GM21390 (cell line): ENCODE data around the gene FN1.
"Not testable (repeated sequence)": the region's sequence is repeated elsewhere in the genome, so short reads cannot be mapped to it uniquely, and the experiment has no call there.

Experiments
- ATAC-seq: cut with Tn5 transposase; IDR thresholded peaks from one replicate; pipeline ENCODE4 v1.9.1; 2021; ENCODE audit not compliant: unreplicated experiment

The FN1 gene

DNA sequence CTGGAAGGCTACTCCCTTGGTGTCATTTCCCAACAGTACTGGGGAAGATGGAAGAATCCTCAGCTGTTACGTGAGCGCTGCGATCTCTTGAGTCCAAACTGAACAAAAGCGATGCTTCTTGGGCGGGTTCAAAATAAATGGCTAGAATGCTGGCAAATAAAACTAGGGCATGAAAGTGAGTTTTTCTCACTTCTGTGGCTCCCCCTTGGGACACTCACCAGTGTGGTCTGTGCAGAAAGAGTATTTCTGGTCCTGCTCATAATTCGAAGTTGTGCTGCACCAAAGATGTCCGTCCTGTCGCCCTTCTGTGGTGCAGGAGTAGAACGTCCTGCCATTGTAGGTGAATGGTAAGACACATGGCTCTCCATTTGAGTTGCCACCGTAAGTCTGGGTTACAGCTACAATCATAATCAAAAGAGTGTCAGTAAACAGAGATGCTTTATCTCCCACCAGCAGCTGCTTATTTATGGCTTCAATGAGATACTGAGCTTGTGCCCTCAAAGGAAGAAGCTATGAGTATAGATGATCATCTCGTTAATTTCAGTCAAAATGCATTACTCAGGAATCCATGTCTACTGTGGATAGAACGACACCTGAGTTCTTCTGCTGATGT, 11.8 kb downstream of the FN1 start:
- no peak for ATAC-seq

- ATAC-seq = no peak
Observed at GRCh38 chr2:215423234-215423633, 12.6 kb downstream of the FN1 start.

DNA sequence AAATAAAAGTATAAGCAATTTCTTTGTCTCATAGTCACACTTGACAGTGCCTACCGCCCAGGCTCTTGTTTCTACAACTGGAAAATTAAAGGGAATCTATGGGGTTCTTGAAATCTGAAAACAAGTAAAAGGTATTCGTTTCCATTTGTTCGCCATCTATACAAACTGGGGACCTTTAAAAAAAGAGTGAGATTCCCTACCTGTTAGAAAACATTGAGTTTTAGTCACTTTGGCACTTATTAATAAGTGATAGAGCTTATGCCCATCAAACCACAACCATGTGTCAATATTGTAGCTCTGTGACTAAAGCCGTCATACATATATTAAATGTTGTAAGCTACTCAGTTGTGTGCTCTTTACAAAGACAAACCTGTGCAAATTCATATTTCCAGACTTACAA, 13.2 kb downstream of the FN1 start:
- no peak for ATAC-seq

- no peak for ATAC-seq
Observed at GRCh38 chr2:215421859-215422461, 13.9 kb downstream of the FN1 start.

DNA sequence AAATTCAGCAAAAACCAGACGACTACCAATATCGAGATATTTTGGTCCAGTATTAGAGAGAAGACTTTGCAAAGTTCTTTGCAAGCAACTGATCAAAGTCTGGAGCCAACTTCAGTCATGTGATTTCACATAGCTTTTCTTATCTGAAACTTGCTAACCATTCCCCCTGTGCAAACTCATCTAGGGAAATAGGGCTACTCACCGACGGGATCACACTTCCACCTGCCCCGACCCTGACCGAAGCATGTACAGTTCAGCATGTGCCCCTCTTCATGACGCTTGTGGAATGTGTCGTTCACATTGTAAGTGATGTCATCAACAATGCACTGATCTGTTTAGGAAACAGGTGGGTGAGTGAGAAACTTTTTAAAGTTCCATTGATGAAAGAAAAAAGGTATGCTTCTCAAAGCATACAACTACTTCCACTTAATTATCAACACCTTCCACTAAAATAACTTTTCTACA, 15.4 kb downstream of the FN1 start:
- ATAC-seq = no peak

DNA sequence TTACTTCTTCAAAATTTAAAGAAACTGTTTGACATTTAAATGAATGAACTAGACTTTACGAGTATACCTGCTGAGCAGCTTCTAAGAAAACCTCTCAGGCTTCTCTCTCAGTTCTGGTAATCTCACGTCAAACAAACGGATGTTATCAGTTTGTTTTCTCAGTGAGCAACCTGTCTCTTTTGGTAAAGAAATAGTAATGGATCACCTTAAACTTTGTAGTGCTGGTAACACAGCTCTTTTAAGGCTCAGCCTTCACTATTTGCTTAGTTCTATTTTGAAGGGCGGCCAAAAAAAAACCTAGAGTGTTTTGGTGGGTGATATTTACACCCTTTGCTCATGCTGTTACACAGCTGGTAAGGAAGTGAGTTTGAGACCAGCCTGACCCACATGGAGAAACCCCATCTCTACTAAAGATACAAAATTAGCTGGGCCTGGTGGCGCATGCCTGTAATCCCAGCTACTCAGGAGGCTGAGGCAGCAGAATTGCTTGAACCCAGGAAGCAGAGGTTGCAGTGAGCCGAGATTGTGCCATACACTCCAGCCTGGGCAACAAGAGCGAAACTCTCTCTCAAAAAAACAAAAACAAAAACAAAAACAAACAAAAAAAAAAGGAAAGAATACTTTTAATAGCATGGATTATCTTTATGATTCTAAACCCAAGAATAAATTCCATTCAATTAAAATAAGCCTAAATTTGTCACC, 15.9 kb downstream of the FN1 start:
- ATAC-seq = no peak

GRCh38 chr2:215419113-215419512, 16.8 kb downstream of the FN1 start:
- ATAC-seq = no peak

- ATAC-seq = no peak
Observed at GRCh38 chr2:215418064-215418963, 17.6 kb downstream of the FN1 start.

DNA sequence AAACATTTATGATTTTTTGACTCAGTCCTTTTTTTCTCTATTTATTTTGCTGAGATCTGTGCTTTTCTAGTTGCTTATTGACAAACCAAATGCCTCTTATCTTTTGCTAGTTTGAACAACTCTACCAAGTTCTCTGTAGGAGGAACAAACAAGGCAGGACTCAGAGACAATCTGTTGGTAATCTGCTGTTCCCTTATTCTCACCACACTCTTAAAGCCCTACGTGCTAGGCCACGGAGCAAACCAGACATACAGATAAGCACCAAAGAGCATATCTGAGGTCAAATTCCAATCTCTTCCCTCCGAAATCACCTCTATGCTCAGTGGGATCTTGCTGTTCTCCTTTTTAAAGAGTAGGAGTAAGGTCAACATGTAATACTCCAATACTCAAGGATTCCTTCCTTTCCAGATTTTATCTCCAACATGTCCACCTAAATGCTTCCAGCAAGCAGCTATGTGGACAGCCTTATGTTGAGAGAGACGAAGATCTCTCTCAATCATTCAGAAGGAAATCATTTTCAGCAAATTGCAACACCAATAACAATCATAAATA, 18.4 kb downstream of the FN1 start:
- ATAC-seq = no peak

- ATAC-seq = no peak
Observed at GRCh38 chr2:215416656-215417055, 19.2 kb downstream of the FN1 start.

DNA sequence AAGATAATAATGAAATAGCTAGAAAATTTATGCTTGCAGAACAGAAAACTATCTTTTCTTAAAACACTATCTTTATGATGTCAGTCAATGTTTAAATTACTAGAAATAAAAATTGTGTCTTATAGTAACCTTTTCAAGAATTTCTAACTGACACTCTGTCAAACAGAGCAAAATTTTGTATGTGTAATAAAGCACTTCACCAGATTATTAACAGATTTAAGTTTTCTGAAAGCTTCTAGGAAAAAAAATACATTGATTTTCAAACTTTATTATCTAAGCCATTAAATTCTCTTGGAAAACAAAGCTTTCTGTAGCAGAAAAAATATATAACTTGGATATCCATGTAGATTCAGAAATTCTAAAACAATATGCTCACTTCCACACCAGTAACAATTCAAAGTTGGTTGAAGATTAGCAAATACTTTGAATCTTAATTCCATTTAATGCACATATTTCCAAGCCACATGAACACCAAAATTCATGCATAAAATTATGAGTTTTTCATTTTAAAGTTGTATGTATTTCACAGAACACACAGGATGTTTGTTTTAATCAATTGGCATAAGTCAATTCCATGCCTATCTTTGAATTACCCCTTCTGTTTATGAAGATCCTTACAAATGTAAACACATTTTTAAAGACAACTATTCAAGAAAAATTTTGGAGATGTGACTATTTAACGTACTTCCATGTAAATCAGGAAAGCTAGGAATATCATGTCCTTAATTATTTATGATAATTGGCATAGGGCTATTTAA, 19.9 kb downstream of the FN1 start:
- ATAC-seq = no peak

DNA sequence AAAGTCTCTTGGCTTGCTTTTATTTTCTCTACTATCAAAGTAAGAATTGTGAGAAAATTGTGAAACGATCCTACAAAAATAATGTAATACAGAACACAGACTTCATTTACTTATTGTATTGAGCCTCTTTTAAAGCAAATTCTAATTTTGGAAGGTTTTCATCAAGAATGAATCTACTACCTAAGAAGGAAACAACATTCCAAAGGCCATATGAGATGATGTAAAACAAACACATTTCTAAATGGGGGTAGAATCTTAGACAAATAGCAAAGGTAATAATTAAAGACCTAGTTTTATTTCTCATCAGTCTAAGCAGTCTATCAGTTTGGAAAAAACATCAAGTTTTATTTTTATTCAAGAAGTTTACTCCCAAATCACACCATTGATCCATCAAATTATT, 20.6 kb downstream of the FN1 start:
- no peak for ATAC-seq

DNA sequence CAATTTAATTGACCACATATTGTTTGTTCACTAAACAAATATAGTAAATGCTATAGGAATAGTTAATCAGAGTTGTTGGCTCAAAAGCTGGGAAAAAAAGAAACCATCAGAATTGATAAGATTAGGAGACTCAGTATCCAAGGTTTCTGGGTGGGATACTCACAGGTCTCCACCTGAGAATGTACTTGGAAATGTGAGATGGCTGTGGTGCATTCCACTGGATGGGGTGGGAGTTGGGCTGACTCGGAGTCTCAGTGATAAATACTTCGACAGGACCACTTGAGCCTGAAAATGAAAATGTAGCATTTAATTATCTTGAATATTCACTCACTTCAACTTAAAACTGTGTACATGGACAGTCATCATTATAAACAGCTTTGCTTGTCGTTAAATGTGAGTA, 21.2 kb downstream of the FN1 start:
- ATAC-seq = no peak

GRCh38 chr2:215413974-215414373, 21.9 kb downstream of the FN1 start:
- no peak for ATAC-seq

DNA sequence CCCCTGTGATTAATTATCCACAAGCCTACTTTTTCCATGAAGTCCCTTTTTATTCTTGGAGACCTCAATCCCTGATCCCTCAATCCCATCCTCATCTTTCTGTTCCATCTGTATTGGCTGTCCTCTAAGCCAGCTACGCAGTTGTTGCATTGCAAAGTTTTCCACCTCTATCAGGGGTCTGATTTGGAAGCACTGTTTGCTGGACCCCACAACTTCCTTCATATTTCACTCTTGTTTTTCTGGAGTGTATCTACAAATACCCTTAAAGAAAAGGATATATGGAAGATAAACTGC, 22.4 kb downstream of the FN1 start:
- no peak for ATAC-seq

- ATAC-seq = no peak
Observed at GRCh38 chr2:215411941-215412743, 23.7 kb downstream of the FN1 start.

GRCh38 chr2:215410932-215411285, 25.0 kb downstream of the FN1 start:
- no peak for ATAC-seq

DNA sequence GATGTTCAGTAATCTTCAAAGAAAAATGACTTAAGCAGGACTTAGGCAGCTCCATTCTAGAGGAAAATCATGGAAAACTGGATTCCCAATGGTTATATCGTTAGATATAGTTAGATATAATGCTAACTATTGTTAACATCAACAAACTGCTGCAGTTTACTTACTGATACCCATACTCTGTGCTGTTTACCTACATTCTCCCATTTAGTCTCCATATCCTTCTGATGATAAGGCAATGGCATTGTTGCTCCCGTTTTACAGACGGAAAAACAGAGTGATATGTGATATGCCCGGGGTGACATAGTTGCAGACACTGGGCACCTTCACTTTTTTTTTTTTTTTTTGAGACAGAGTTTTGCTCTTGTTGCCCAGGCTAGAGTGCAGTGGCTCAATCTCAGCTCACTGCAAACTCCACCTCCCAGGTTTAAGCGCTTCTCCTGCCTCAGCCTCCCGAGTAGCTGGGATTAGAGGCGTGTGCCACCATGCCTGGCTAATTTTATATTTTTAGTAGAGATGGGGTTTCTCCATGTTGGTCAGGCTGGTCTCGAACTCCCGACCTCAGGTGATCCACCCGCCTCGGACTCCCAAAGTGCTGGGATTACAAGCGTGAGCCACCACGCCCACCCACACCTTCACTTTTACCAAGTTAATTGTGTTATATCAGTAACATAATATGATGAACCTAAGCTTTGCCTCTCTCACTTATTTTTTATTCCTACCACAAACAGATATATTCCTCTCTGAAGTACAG, 25.5 kb downstream of the FN1 start:
- not testable (repeated sequence) for ATAC-seq
